Skeletal muscle tissue (tissue), 4 donors: ENCODE measurements around the gene NR5A1. TPM values are rescaled to one million over a fixed set of nuclear protein-coding genes. Genes with fewer than 3 reads are reported as not detected.

Experiments used
- H3K27ac ChIP-seq: one replicate; pipeline ENCODE4 v1.7.0; 2013; ENCODE audit warnings: mild to moderate bottlenecking, low read depth, low read length, inconsistent platforms
- H3K27me3 ChIP-seq, 3 donors: one replicate each; pipeline ENCODE4 v1.7.0; 2013; ENCODE audit warnings: low read length in 3 of 3; ENCODE audit not compliant: control insufficient read depth in 3 of 3, insufficient read depth in 3 of 3
- H3K36me3 ChIP-seq, 3 donors: one replicate each; pipeline ENCODE4 v1.7.0; 2013; ENCODE audit warnings: low read length in 3 of 3; ENCODE audit not compliant: control insufficient read depth in 3 of 3, insufficient read depth in 3 of 3
- H3K4me1 ChIP-seq, 3 donors: one replicate each; pipeline ENCODE4 v1.7.0; 2013; ENCODE audit warnings: low read length in 3 of 3, mild to moderate bottlenecking in 3 of 3; ENCODE audit not compliant: control insufficient read depth in 3 of 3, insufficient read depth in 3 of 3
- H3K4me3 ChIP-seq, 3 donors: one replicate each; pipeline ENCODE4 v1.7.0; 2013; ENCODE audit warnings: low read length in 3 of 3
- H3K9ac ChIP-seq, 3 donors: one replicate each; pipeline ENCODE4 v1.7.0; 2013; ENCODE audit warnings: low read length in 3 of 3, mild to moderate bottlenecking in 3 of 3, moderate library complexity in 2 of 3, low read depth in 1 of 3
- H3K9me3 ChIP-seq, 3 donors: one replicate each; pipeline ENCODE4 v1.7.0; 2013; ENCODE audit warnings: low read length in 3 of 3; ENCODE audit not compliant: control insufficient read depth in 3 of 3
- total RNA-seq: library from RNA; depleted of rRNA; stranded (reverse); fragments of >200 nt; gene quantifications from one replicate; pipeline ENCODE4 v1.2.3, GENCODE V29; 2014
- donor health status: Osteomylitis.

Gene NR5A1
- total RNA-seq, 1 donor from 2014 or later = not detected

GRCh38 chr9:124438091-124438490 is 69.1 kb downstream of the NR5A1 start:
- Histone ChIP-seq H3K4me1 (no peaks in the 10 kb centered on the region), H3K36me3 (no peaks in the 10 kb centered on the region), H3K4me3 (no peak overlapping the region), H3K27me3 (peaks cover 0 to 20% (median 10%) of the 10 kb centered on the region in 3 donors), H3K27ac (no peak overlapping the region), H3K9ac (no peak overlapping the region), H3K9me3 (peaks cover 0 to 5% (median 0%) of the 10 kb centered on the region in 3 donors)

- Histone ChIP-seq H3K9me3 (peaks cover 0 to 5% (median 0%) of the 10 kb centered on the region in 3 donors), H3K27me3 (peaks cover 0 to 20% (median 11%) of the 10 kb centered on the region in 3 donors), H3K27ac (no peak overlapping the region), H3K4me3 (no peak overlapping the region), H3K36me3 (no peaks in the 10 kb centered on the region), H3K9ac (no peak overlapping the region), H3K4me1 (no peaks in the 10 kb centered on the region)
Measured at GRCh38 chr9:124437086-124437485, 70.1 kb downstream of the NR5A1 start.

- Histone ChIP-seq H3K9ac (no peak overlapping the region), H3K27ac (no peak overlapping the region), H3K36me3 (no peaks in the 10 kb centered on the region), H3K4me3 (no peak overlapping the region), H3K4me1 (no peaks in the 10 kb centered on the region), H3K27me3 (peaks cover 0 to 19% (median 12%) of the 10 kb centered on the region in 3 donors), H3K9me3 (peaks cover 0 to 5% (median 0%) of the 10 kb centered on the region in 3 donors)
Measured at GRCh38 chr9:124436320-124436719, 70.9 kb downstream of the NR5A1 start.

Other genes starting within 250 kb of the NR5A1 start
- 15.7 TPM for gene NEK6, start 249.4 kb downstream of the NR5A1 start, total RNA-seq
- 215 TPM for gene PSMB7, start 92.0 kb downstream of the NR5A1 start, total RNA-seq
- gene ADGRD2, start 56.9 kb downstream of the NR5A1 start, total RNA-seq = not detected